Adrenal gland (tissue), 12 donors: ENCODE measurements around the gene SIGLEC7. TPM values are rescaled to one million over a fixed set of nuclear protein-coding genes. Genes with fewer than 3 reads are reported as not detected.
A peak's percentile ranks its signal among the peaks of the same experiment; 100 is the strongest.

Experiments used
- DNase-seq, 7 donors: peaks; one replicate each; pipeline ENCODE4 v3.0.0-alpha.2; 2019 to 2020
- H3K27ac ChIP-seq, 5 donors: fragments of 200-600 bp; sonication (generic) in 4 of 5; 1 replicate in 3 of 5; 2 replicates in 2 of 5; pipeline versions ENCODE4 v1.5.1 to v1.8.0; 2016 to 2020; ENCODE audit warnings: mild to moderate bottlenecking in 1 of 5
- H3K27me3 ChIP-seq: fragments of 200-600 bp; 2 replicates; pipeline ENCODE4 v1.8.0; 2021
- H3K36me3 ChIP-seq, 2 donors: fragments of 200-600 bp; replicated peaks in 1 of 2; 1 replicate in 1 of 2; 2 replicates in 1 of 2; pipeline versions ENCODE4 v1.5.1 to v1.8.0; 2018 to 2022
- H3K4me1 ChIP-seq, 2 donors: fragments of 200-600 bp; replicated peaks in 1 of 2; 1 replicate in 1 of 2; 2 replicates in 1 of 2; pipeline versions ENCODE4 v1.5.1 to v1.8.0; 2018 to 2021
- H3K4me3 ChIP-seq, 4 donors: fragments of 200-600 bp; sonication (generic) in 3 of 4; one replicate each; pipeline ENCODE4 v1.5.1; 2016 to 2018
- H3K9me3 ChIP-seq, 3 donors: fragments of 200-600 bp; sonication (generic) in 1 of 3; replicated peaks in 1 of 3; 1 replicate in 2 of 3; 2 replicates in 1 of 3; pipeline versions ENCODE4 v1.5.1 to v1.8.0; 2016 to 2021
- CTCF ChIP-seq, 6 experiments: fragments of 450-650 bp in 4 of 6; fragments of 200-600 bp in 2 of 6; sonication (generic) in 1 of 6; IDR thresholded peaks; 1 replicate in 5 of 6; 2 replicates in 1 of 6; pipeline versions ENCODE4 v1.5.1 to v1.8.0; 2016 to 2021; ENCODE audit warnings: antibody characterized with exemption in 6 of 6, mild to moderate bottlenecking in 2 of 6, moderate library complexity in 1 of 6
- POLR2A ChIP-seq, 2 donors: fragments of 450-650 bp; IDR thresholded peaks; one replicate each; pipeline ENCODE4 v1.6.1; 2017; ENCODE audit warnings: antibody characterized with exemption in 2 of 2, mild to moderate bottlenecking in 2 of 2, moderate library complexity in 1 of 2
- WGBS, 4 donors: extraction: QIAGEN DNeasy Blood & Tissue Kit in 2 of 4; methylation state at CpG; one replicate each; pipeline versions ENCODE4 v1.1.5 to v1.1.7; 2013 to 2017; 5-methylcytosine and 5-hydroxymethylcytosine counted together
- intact Hi-C, 2 donors: fragments of 100-400 bp; cut with DNase I; formaldehyde crosslinking; loops; one replicate each; pipeline versions ENCODE4 v1.14.1 to v1.15.0; 2022 to 2023
- polyA plus RNA-seq, 3 donors: library from polyadenylated mRNA; stranded (reverse); fragments of 200-250 nt in 2 of 3; fragments of 350-450 nt in 1 of 3; fragmentation: Illumina TruSeq in 1 of 3; extraction: RNeasy Lipid Tissue Mini Kit (QIAGEN cat#74804) in 1 of 3; gene quantifications; one replicate each; pipeline ENCODE4 v1.2.3, GENCODE V29; 2013 to 2014
- total RNA-seq, 9 donors: library from RNA; depleted of rRNA in 4 of 9; stranded (reverse); fragments of >200 nt in 4 of 9; fragments of 120-200 nt in 1 of 9; fragmentation: NEBNext Ultra II Directional in 1 of 9; extraction: Animal tissue kit (Norgen Biotek cat#: 25700) in 1 of 9; gene quantifications; one replicate each; pipeline versions ENCODE4 v1.1.0 to v1.2.4, GENCODE V29; 2013 to 2023
- donor health status: healthy with polysubstance abuse.
- donor health status: Bipolar disorder and iron deficiency.
- donor health status: DM: yes; HTN: yes; CAD: no.
- donor health status: DM: no; HTN: no; CAD: no.
- donor health status: DM: no; HTN: no; CAD: no.
- donor health status: DM: yes; HTN: yes; CAD: no.

The SIGLEC7 gene
- total and polyA plus RNA-seq, 12 donors = 1.00 to 13.1 (median 7.4) TPM

- intact Hi-C loops = loop anchor here in 1 of 2 donors (10.0 kb wide), 1 partner anchor 154 kb away; the partner anchor contains the start of gene KLK11
- Histone ChIP-seq H3K36me3 (no peaks in the 10 kb centered on the region), H3K27ac (no peak overlapping the region), H3K27me3 (peaks cover 8% of the 10 kb centered on the region), H3K4me1 (no peaks in the 10 kb centered on the region), H3K4me3 (no peak overlapping the region), H3K9me3 (no peaks in the 10 kb centered on the region)
- DNase-seq = no peak
- TF ChIP-seq POLR2A (IDR thresholded peaks at IDR 0.05) = no peak
- TF ChIP-seq CTCF (IDR thresholded peaks at IDR 0.05) = no peak
- 16 to 50% (median 40%) methylated on average over 1 of the region's 1 CpG for WGBS, 4 donors
These were observed 37.2 kb downstream of the SIGLEC7 start for GRCh38 chr19:51179256-51179655.

DNA sequence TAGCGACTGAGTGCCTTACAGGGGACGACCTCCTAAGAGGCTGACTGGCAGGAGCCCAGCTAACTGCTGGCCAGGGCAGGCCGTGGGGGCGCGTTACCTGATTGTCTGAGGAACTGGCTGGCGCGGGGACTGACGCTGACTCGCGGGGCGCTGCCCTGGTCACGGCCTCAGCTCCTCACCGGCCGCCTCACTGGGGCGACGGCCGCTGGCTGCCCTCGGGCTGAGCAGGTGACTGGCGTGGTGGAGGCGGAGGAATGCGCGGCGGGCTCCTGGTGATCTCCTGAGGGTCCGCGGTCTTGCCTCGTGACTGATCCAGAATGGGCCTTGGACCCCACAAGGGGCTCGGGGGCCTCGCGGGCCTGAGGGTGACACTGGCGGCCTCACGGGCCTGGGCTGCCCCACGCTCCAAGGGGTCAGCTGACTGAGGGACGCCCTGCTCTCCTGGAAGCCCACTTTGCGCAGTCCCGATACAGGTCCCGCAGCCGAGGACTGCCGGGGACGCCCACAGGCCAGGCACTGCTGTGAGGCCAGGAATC, 39.3 kb downstream of the SIGLEC7 start:
- H3K36me3 ChIP-seq = no peaks in the 10 kb centered on the region
- intact Hi-C loops = no loop called here
- DNase-seq = peak in 1 of 7 donors; percentile 30
- no peak for TF ChIP-seq CTCF (IDR thresholded peaks at IDR 0.05)
- no peak for TF ChIP-seq POLR2A (IDR thresholded peaks at IDR 0.05)
- no peak overlapping the region for H3K4me3 ChIP-seq
- H3K27ac ChIP-seq = no peak overlapping the region
- no peaks in the 10 kb centered on the region for H3K4me1 ChIP-seq
- H3K9me3 ChIP-seq = no peaks in the 10 kb centered on the region
- 84 to 97% (median 91%) methylated on average over 5 to 39 of the region's 39 CpGs for WGBS, 4 donors
- peaks cover 8% of the 10 kb centered on the region for H3K27me3 ChIP-seq

DNA sequence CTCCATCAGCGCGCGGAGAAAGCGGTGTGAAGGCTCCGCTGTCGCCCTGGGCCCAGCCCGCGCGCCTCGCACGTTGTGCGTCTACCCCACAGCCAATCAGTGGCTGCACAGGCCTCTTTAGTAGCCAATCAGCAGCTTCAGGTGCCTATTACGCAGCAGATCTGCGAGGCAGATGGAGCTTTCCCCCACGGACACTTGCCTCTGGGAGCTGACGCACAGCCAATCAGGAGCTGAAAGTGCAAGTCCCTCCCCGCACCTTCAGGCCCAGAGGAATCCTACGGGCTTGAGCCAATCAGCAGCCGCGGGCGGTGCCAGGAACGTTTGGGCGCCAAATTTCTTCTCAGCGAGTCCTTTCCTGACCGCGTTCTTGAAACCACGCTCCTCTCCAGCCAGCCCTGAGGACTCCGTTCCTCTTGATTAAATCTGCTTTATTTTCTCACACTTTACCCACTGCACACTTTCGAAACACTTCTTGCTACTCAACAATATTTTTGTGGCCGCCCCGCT, 39.9 kb downstream of the SIGLEC7 start:
- Histone ChIP-seq H3K9me3 (no peaks in the 10 kb centered on the region), H3K4me3 (no peak overlapping the region), H3K27me3 (peaks cover 8% of the 10 kb centered on the region), H3K4me1 (no peaks in the 10 kb centered on the region), H3K36me3 (no peaks in the 10 kb centered on the region), H3K27ac (no peak overlapping the region)
- 60 to 76% (median 69%) methylated on average over 25 to 31 of the region's 31 CpGs for WGBS, 4 donors
- intact Hi-C loops = no loop called here
- TF ChIP-seq CTCF (IDR thresholded peaks at IDR 0.05) = no peak
- TF ChIP-seq POLR2A (IDR thresholded peaks at IDR 0.05) = no peak
- DNase-seq = peak in 2 of 7 donors; percentile 7 to 22

DNA sequence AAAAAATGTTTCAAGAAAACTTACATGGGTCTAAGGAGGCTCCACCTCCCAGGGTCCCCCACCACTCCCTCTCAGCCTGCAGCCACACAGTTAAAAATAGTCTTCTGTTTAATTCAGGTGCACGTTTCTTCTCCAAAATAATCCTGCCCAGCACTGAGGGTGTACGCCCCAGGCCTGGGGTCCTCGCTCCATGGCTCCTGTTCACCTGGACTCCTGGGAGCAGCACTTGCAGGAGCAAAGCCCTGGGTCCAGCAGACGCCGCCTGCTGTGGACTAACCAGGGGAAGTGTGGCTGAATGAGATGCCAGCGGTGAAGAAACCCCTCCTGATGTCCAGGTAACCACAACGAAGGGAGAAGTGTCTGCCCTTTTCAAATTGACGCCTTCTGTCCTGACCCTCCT, 41.5 kb downstream of the SIGLEC7 start:
- intact Hi-C loops = no loop called here

More for the DNA sequence above, 41.5 kb downstream of the SIGLEC7 start:
- Histone ChIP-seq H3K4me1 (no peaks in the 10 kb centered on the region), H3K27me3 (peaks cover 8% of the 10 kb centered on the region), H3K36me3 (no peaks in the 10 kb centered on the region), H3K4me3 (no peak overlapping the region), H3K9me3 (no peaks in the 10 kb centered on the region), H3K27ac (no peak overlapping the region)
- no peak for DNase-seq
- 60 to 77% (median 74%) methylated on average over 8 of the region's 8 CpGs for WGBS, 4 donors
- TF ChIP-seq CTCF (IDR thresholded peaks at IDR 0.05) = no peak
- no peak for TF ChIP-seq POLR2A (IDR thresholded peaks at IDR 0.05)
